H9 (cell line): Measurements from ENCODE around the gene CPEB2. TPM values are rescaled to one million over a fixed set of nuclear protein-coding genes. Genes with fewer than 3 reads are reported as not detected.

Experiments used
- DNase-seq: peaks from one replicate; pipeline ENCODE4 v3.0.0-alpha.2; 2017
- H2AFZ ChIP-seq: one replicate; pipeline ENCODE4 v1.6.1; 2013; ENCODE audit warnings: mild to moderate bottlenecking, low read length, control low read depth, moderate library complexity
- H2AK5ac ChIP-seq: 2 replicates; pipeline ENCODE4 v1.6.1; 2013; ENCODE audit warnings: low read length, control low read depth, mixed read lengths; ENCODE audit not compliant: insufficient read length
- H2BK120ac ChIP-seq: one replicate; pipeline ENCODE4 v1.6.1; 2013; ENCODE audit warnings: low read depth, mild to moderate bottlenecking, low read length, control low read depth, inconsistent platforms; ENCODE audit not compliant: poor library complexity, severe bottlenecking
- H2BK12ac ChIP-seq: 2 replicates; pipeline ENCODE4 v1.6.1; 2013; ENCODE audit warnings: low read length, control low read depth, mixed read lengths, low read depth; ENCODE audit not compliant: insufficient read length
- H2BK15ac ChIP-seq: 2 replicates; pipeline ENCODE4 v1.6.1; 2013; ENCODE audit warnings: low read depth, low read length, control low read depth
- H2BK20ac ChIP-seq: one replicate; pipeline ENCODE4 v1.6.1; 2013; ENCODE audit warnings: low read depth, mild to moderate bottlenecking, low read length, control low read depth, inconsistent platforms; ENCODE audit not compliant: poor library complexity, severe bottlenecking
- H2BK5ac ChIP-seq: 2 replicates; pipeline ENCODE4 v1.6.1; 2013; ENCODE audit warnings: low read length, control low read depth, mixed read lengths; ENCODE audit not compliant: insufficient read length
- H3K14ac ChIP-seq: 2 replicates; pipeline ENCODE4 v1.6.1; 2013; ENCODE audit warnings: low read length, control low read depth; ENCODE audit not compliant: insufficient read depth
- H3K18ac ChIP-seq: 2 replicates; pipeline ENCODE4 v1.6.1; 2013; ENCODE audit warnings: low read depth, mild to moderate bottlenecking, mixed read lengths, low read length, control low read depth; ENCODE audit not compliant: insufficient read length
- H3K23ac ChIP-seq: 2 replicates; pipeline ENCODE4 v1.6.1; 2013; ENCODE audit warnings: low read length, control low read depth, mixed read lengths, low read depth; ENCODE audit not compliant: insufficient read length
- H3K23me2 ChIP-seq: 2 replicates; pipeline ENCODE4 v1.6.1; 2013; ENCODE audit warnings: low read depth, mild to moderate bottlenecking, mixed read lengths, low read length, control low read depth; ENCODE audit not compliant: insufficient read length, poor library complexity, severe bottlenecking
- H3K27ac ChIP-seq: 2 replicates; pipeline ENCODE4 v1.5.1; 2013; ENCODE audit warnings: low read length, control low read depth, mixed read lengths, low read depth; ENCODE audit not compliant: insufficient read length
- H3K27me3 ChIP-seq: 2 replicates; pipeline ENCODE4 v1.6.1; 2013; ENCODE audit warnings: low read length, control low read depth, inconsistent platforms; ENCODE audit not compliant: insufficient read depth
- H3K4ac ChIP-seq: 2 replicates; pipeline ENCODE4 v1.6.1; 2013; ENCODE audit warnings: low read depth, mild to moderate bottlenecking, control low read depth, inconsistent platforms, low read length, moderate library complexity
- H3K4me1 ChIP-seq: 2 replicates; pipeline ENCODE4 v1.6.1; 2013; ENCODE audit warnings: low read length, control low read depth, inconsistent platforms; ENCODE audit not compliant: insufficient read depth
- H3K4me2 ChIP-seq: 2 replicates; pipeline ENCODE4 v1.6.1; 2013; ENCODE audit warnings: low read length, control low read depth, mixed read lengths; ENCODE audit not compliant: insufficient read length, insufficient read depth
- H3K56ac ChIP-seq: 2 replicates; pipeline ENCODE4 v1.6.1; 2013; ENCODE audit warnings: low read depth, mild to moderate bottlenecking, mixed read lengths, low read length, control low read depth; ENCODE audit not compliant: insufficient read length
- H3K79me1 ChIP-seq: 2 replicates; pipeline ENCODE4 v1.6.1; 2013; ENCODE audit warnings: low read depth, mild to moderate bottlenecking, moderate library complexity, low read length, control low read depth, inconsistent platforms; ENCODE audit not compliant: insufficient read depth, poor library complexity, severe bottlenecking
- H3K79me2 ChIP-seq: 2 replicates; pipeline ENCODE4 v1.6.1; 2013; ENCODE audit warnings: low read length, control low read depth, inconsistent platforms; ENCODE audit not compliant: insufficient read depth
- H3K9ac ChIP-seq: 2 replicates; pipeline ENCODE4 v1.6.1; 2013; ENCODE audit warnings: low read length, control low read depth, mixed read lengths; ENCODE audit not compliant: insufficient read length; ENCODE audit errors: extremely low read depth
- H3K9me3 ChIP-seq: one replicate; pipeline ENCODE4 v1.6.1; 2013; ENCODE audit warnings: low read depth, low read length, inconsistent platforms; ENCODE audit not compliant: control insufficient read depth
- H3T11ph ChIP-seq: one replicate; pipeline ENCODE4 v1.6.1; 2013; ENCODE audit warnings: mild to moderate bottlenecking, low read length, control low read depth, inconsistent platforms
- H4K20me1 ChIP-seq: one replicate; pipeline ENCODE4 v1.6.1; 2013; ENCODE audit not compliant: control insufficient read depth, insufficient read length, insufficient read depth
- H4K5ac ChIP-seq: 2 replicates; pipeline ENCODE4 v1.6.1; 2013; ENCODE audit warnings: low read depth, mild to moderate bottlenecking, mixed read lengths, low read length, control low read depth; ENCODE audit not compliant: insufficient read length
- H4K8ac ChIP-seq: replicated peaks from 2 replicates; pipeline ENCODE4 v1.6.1; 2013; ENCODE audit warnings: low read length, control low read depth, mixed read lengths, low read depth; ENCODE audit not compliant: insufficient read length
- H4K91ac ChIP-seq: 2 replicates; pipeline ENCODE4 v1.6.1; 2013; ENCODE audit warnings: low read depth, mild to moderate bottlenecking, moderate library complexity, mixed read lengths, low read length, control low read depth; ENCODE audit not compliant: insufficient read length
- H3K27ac Mint-ChIP-seq, 3 experiments: 2 replicates in 2 of 3; 3 replicates in 1 of 3; pipeline ENCODE4 v1.8.0; 2020 to 2021; ENCODE audit warnings: mixed read lengths in 3 of 3, mild to moderate bottlenecking in 1 of 3, moderate library complexity in 1 of 3
- H3K27me3 Mint-ChIP-seq: 2 replicates; pipeline ENCODE4 v1.8.0; 2021; ENCODE audit warnings: low read depth, mild to moderate bottlenecking, moderate library complexity, mixed read lengths
- H3K36me3 Mint-ChIP-seq, 3 experiments: 2 replicates in 2 of 3; 3 replicates in 1 of 3; pipeline ENCODE4 v1.8.0; 2020 to 2021; ENCODE audit warnings: low read depth in 3 of 3, mixed read lengths in 3 of 3; ENCODE audit not compliant: insufficient read depth in 1 of 3
- H3K4me1 Mint-ChIP-seq, 2 experiments: 2 replicates each; pipeline ENCODE4 v1.8.0; 2020; ENCODE audit warnings: mixed read lengths in 2 of 2
- H3K4me3 Mint-ChIP-seq, 2 experiments: 2 replicates in 1 of 2; 3 replicates in 1 of 2; pipeline ENCODE4 v1.8.0; 2020 to 2021; ENCODE audit warnings: mild to moderate bottlenecking in 2 of 2, mixed read lengths in 2 of 2, moderate library complexity in 1 of 2
- H3K9me3 Mint-ChIP-seq, 2 experiments: 2 replicates in 1 of 2; 3 replicates in 1 of 2; pipeline ENCODE4 v1.8.0; 2020; ENCODE audit warnings: mild to moderate bottlenecking in 2 of 2, mixed read lengths in 2 of 2, moderate library complexity in 1 of 2
- WGBS: extraction: QIAGEN DNeasy Blood & Tissue Kit; methylation state at CpG from one replicate; pipeline ENCODE4 v1.1.7; 2013; ENCODE audit warnings: missing lambda C conversion rate, low lambda C conversion rate, mixed read lengths; ENCODE audit not compliant: insufficient read length; ENCODE audit errors: extremely low coverage; 5-methylcytosine and 5-hydroxymethylcytosine counted together
- total RNA-seq: library from RNA; stranded (reverse); gene quantifications from 2 replicates; pipeline ENCODE4 v1.2.1, GENCODE V29; 2021
- TF ChIP-seq, protein P1 (sequence below): fragments of 200-600 bp; sonication (generic); conservative IDR thresholded peaks from 3 replicates; pipeline ENCODE4 v1.8.0; 2021; ENCODE audit warnings: antibody characterized with exemption, mild to moderate bottlenecking

CPEB2 gene
- total RNA-seq, 1 experiment from 2014 or later: 1.8 TPM

- no peak overlapping the region for H4K5ac ChIP-seq
- H4K8ac ChIP-seq: no peak overlapping the region
- H3T11ph ChIP-seq: no peak overlapping the region
- H2BK5ac ChIP-seq: no peak overlapping the region
- H3K9me3 ChIP-seq: no peaks in the 10 kb centered on the region
- no peak overlapping the region for H4K91ac ChIP-seq
- no peak overlapping the region for H2BK12ac ChIP-seq
- no peaks in the 10 kb centered on the region for H3K27me3 ChIP-seq
- H3K79me1 ChIP-seq: no peaks in the 10 kb centered on the region
- no peak overlapping the region for H3K27ac Mint-ChIP-seq
- WGBS: no CpG with 5 or more reads among the region's 1 CpG
- H3K79me2 ChIP-seq: no peaks in the 10 kb centered on the region
- no peak overlapping the region for H3K56ac ChIP-seq
- no peaks in the 10 kb centered on the region for H3K4me1 Mint-ChIP-seq
- H3K36me3 Mint-ChIP-seq: peaks cover 0 to 5% (median 0%) of the 10 kb centered on the region in 3 experiments; a peak in 3 of 7 replicates
- H3K9me3 Mint-ChIP-seq: peaks cover 3 to 7% of the 10 kb centered on the region in 2 experiments; a peak in 3 of 5 replicates
- no peak overlapping the region for H3K27ac ChIP-seq
- no peaks in the 10 kb centered on the region for H4K20me1 ChIP-seq
- H2AFZ ChIP-seq: no peak overlapping the region
- H3K23me2 ChIP-seq: no peaks in the 10 kb centered on the region
- H3K23ac ChIP-seq: no peak overlapping the region
- no peak overlapping the region for H2BK120ac ChIP-seq
- H3K14ac ChIP-seq: no peak overlapping the region
- H3K9ac ChIP-seq: no peak overlapping the region
- TF ChIP-seq, protein P1, sequence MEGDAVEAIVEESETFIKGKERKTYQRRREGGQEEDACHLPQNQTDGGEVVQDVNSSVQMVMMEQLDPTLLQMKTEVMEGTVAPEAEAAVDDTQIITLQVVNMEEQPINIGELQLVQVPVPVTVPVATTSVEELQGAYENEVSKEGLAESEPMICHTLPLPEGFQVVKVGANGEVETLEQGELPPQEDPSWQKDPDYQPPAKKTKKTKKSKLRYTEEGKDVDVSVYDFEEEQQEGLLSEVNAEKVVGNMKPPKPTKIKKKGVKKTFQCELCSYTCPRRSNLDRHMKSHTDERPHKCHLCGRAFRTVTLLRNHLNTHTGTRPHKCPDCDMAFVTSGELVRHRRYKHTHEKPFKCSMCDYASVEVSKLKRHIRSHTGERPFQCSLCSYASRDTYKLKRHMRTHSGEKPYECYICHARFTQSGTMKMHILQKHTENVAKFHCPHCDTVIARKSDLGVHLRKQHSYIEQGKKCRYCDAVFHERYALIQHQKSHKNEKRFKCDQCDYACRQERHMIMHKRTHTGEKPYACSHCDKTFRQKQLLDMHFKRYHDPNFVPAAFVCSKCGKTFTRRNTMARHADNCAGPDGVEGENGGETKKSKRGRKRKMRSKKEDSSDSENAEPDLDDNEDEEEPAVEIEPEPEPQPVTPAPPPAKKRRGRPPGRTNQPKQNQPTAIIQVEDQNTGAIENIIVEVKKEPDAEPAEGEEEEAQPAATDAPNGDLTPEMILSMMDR: no peak
- DNase-seq: no peak
- no peak overlapping the region for H2AK5ac ChIP-seq
- no peak overlapping the region for H3K4ac ChIP-seq
- no peak overlapping the region for H3K18ac ChIP-seq
- H3K4me3 Mint-ChIP-seq: no peak overlapping the region
- H2BK20ac ChIP-seq: no peak overlapping the region
- no peak overlapping the region for H3K4me2 ChIP-seq
- H3K27me3 Mint-ChIP-seq: no peaks in the 10 kb centered on the region
- H3K4me1 ChIP-seq: no peaks in the 10 kb centered on the region
- no peak overlapping the region for H2BK15ac ChIP-seq
These were observed 102.5 kb downstream of the CPEB2 start for GRCh38 chr4:15104825-15105224.
